HCT116 (cell line): ENCODE measurements around the gene PLPP2. TPM values are rescaled to one million over a fixed set of nuclear protein-coding genes. Genes with fewer than 3 reads are reported as not detected.

Experiments used
- ATAC-seq: fragments of 200-7000 bp; cut with Tn5 transposase; 2 replicates; pipeline ENCODE4 v1.9.1; 2020; ENCODE audit warnings: mild to moderate bottlenecking, moderate library complexity
- BruUV-seq: library from RNA; stranded (reverse); fragments of 400-500 nt; replicated peaks from 2 replicates; lab custom pipeline; 2021; lab: Mats Ljungman, UMichigan
- CTCF ChIA-PET: fragments of 300-600 bp; sonication (Branson Sonifier 250); formaldehyde crosslinking; loops from one replicate; lab custom pipeline; 2021; ENCODE audit warnings: antibody characterized with exemption; lab: Charles Lee
- POLR2A ChIA-PET: fragments of 300-600, 350-600 bp; sonication (Branson Sonifier 250); formaldehyde crosslinking; loops from one replicate; lab custom pipeline; 2021; ENCODE audit warnings: antibody characterized with exemption; lab: Charles Lee
- RAD21 ChIA-PET, 2 experiments: fragments of 300-600 bp; sonication (Branson Sonifier 250); formaldehyde crosslinking; loops; one replicate each; lab custom pipeline; 2023; ENCODE audit warnings: low total read pairs in 2 of 2; ENCODE audit not compliant: uncharacterized antibody in 2 of 2, unreplicated experiment in 2 of 2, low non-redundant PET in 1 of 2; lab: Charles Lee
- DNase-seq: peaks from one replicate; pipeline ENCODE4 v3.0.0-alpha.2; 2010; ENCODE audit warnings: low read depth, low spot score
- H2AFZ ChIP-seq: fragments of 200-600 bp; shearing (Covaris generic), sonication (generic); 2 replicates; pipeline ENCODE4 v1.6.1; 2017; ENCODE audit warnings: low read depth, mixed run types, mixed read lengths, antibody characterized with exemption, low read length; ENCODE audit not compliant: poor library complexity, severe bottlenecking
- H3K27ac ChIP-seq: 2 replicates; pipeline ENCODE4 v1.5.1; 2012; ENCODE audit warnings: low read depth, low read length
- H3K27me3 ChIP-seq: fragments of 200-600 bp; sonication (generic); 2 replicates; pipeline ENCODE4 v1.6.1; 2016; ENCODE audit warnings: mixed run types, low read length, mixed read lengths; ENCODE audit not compliant: insufficient read depth
- H3K36me3 ChIP-seq, 2 experiments: fragments of 200-500 bp in 1 of 2; fragments of 200-600 bp in 1 of 2; sonication (Bioruptor generic) in 1 of 2; sonication (generic) in 1 of 2; 2 replicates each; pipeline versions ENCODE4 v1.5.1 to v1.6.1; 2014 to 2016; ENCODE audit warnings: low read length in 2 of 2, inconsistent platforms in 1 of 2, mixed read lengths in 1 of 2, mixed run types in 1 of 2; ENCODE audit not compliant: insufficient read depth in 2 of 2, control insufficient read depth in 1 of 2
- H3K4me1 ChIP-seq, 2 experiments: fragments of 200-600 bp in 1 of 2; sonication (generic) in 1 of 2; 2 replicates each; pipeline versions ENCODE4 v1.5.1 to v1.6.1; 2012 to 2017; ENCODE audit warnings: low read length in 2 of 2, inconsistent platforms in 1 of 2, mild to moderate bottlenecking in 1 of 2, mixed read lengths in 1 of 2, mixed run types in 1 of 2, moderate library complexity in 1 of 2; ENCODE audit not compliant: insufficient read depth in 2 of 2, control insufficient read depth in 1 of 2
- H3K4me2 ChIP-seq: fragments of 200-600 bp; sonication (generic); 2 replicates; pipeline ENCODE4 v1.6.1; 2017; ENCODE audit warnings: mixed run types, low read length, mixed read lengths
- H3K4me3 ChIP-seq, 2 experiments: fragments of 200-600 bp in 1 of 2; sonication (generic) in 1 of 2; replicated peaks in 1 of 2; 2 replicates each; pipeline ENCODE4 v1.5.1; 2011 to 2016; ENCODE audit warnings: low read length in 2 of 2, control low read depth in 1 of 2, low read depth in 1 of 2, mild to moderate bottlenecking in 1 of 2, mixed read lengths in 1 of 2, mixed run types in 1 of 2
- H3K79me2 ChIP-seq: fragments of 200-600 bp; sonication (generic); 2 replicates; pipeline ENCODE4 v1.6.1; 2017; ENCODE audit warnings: mild to moderate bottlenecking, mixed run types, low read length, moderate library complexity, mixed read lengths; ENCODE audit not compliant: insufficient read depth
- H3K9ac ChIP-seq: fragments of 200-600 bp; sonication (generic); 2 replicates; pipeline ENCODE4 v1.6.1; 2016; ENCODE audit warnings: low read length, mixed read lengths
- H3K9me2 ChIP-seq: fragments of 200-600 bp; sonication (generic), shearing (Covaris generic); 2 replicates; pipeline ENCODE4 v1.6.1; 2017; ENCODE audit warnings: mixed run types, mild to moderate bottlenecking, moderate library complexity; ENCODE audit not compliant: insufficient read depth
- H3K9me3 ChIP-seq, 2 experiments: fragments of 200-500 bp in 1 of 2; fragments of 200-600 bp in 1 of 2; sonication (Bioruptor generic) in 1 of 2; sonication (generic) in 1 of 2; 2 replicates each; pipeline ENCODE4 v1.6.1; 2014 to 2017; ENCODE audit warnings: low read length in 2 of 2, mixed read lengths in 2 of 2, inconsistent platforms in 1 of 2, low read depth in 1 of 2, mild to moderate bottlenecking in 1 of 2, mixed run types in 1 of 2, moderate library complexity in 1 of 2; ENCODE audit not compliant: control insufficient read depth in 1 of 2, insufficient read depth in 1 of 2
- H4K20me1 ChIP-seq: fragments of 200-600 bp; sonication (generic), shearing (Covaris generic); 2 replicates; pipeline ENCODE4 v1.6.1; 2017; ENCODE audit warnings: mixed run types, mild to moderate bottlenecking, moderate library complexity; ENCODE audit not compliant: insufficient read depth
- CBX3 ChIP-seq: IDR thresholded peaks from 2 replicates; pipeline ENCODE4 v1.6.1; 2012; ENCODE audit warnings: low read depth
- CEBPB ChIP-seq: IDR thresholded peaks from 2 replicates; pipeline ENCODE4 v1.6.1; 2012; ENCODE audit warnings: low read depth
- EGR1 ChIP-seq: IDR thresholded peaks from 2 replicates; pipeline ENCODE4 v1.6.1; 2012; ENCODE audit warnings: low read depth
- EZH2phosphoT487 ChIP-seq: fragments of 200-600 bp; IDR thresholded peaks from 2 replicates; pipeline ENCODE4 v1.6.1; 2018; ENCODE audit warnings: antibody characterized with exemption, borderline replicate concordance
- FOSL1 ChIP-seq: IDR thresholded peaks from 2 replicates; pipeline ENCODE4 v1.6.1; 2012; ENCODE audit warnings: low read depth
- POLR2A ChIP-seq: IDR thresholded peaks from 2 replicates; pipeline ENCODE4 v1.7.0; 2011; ENCODE audit warnings: borderline replicate concordance; ENCODE audit not compliant: insufficient read depth, insufficient read length; ENCODE audit errors: extremely low read depth
- POLR2AphosphoS5 ChIP-seq: IDR thresholded peaks from 2 replicates; pipeline ENCODE4 v1.6.1; 2011; ENCODE audit warnings: mild to moderate bottlenecking, low read depth, low read length, moderate library complexity
- RAD21 ChIP-seq: IDR thresholded peaks from 2 replicates; pipeline ENCODE4 v1.6.1; 2012; ENCODE audit warnings: low read depth, mild to moderate bottlenecking
- SRF ChIP-seq: IDR thresholded peaks from 2 replicates; pipeline ENCODE4 v1.6.1; 2012; ENCODE audit warnings: low read depth
- YY1 ChIP-seq: IDR thresholded peaks from 2 replicates; pipeline ENCODE4 v1.6.1; 2011; ENCODE audit warnings: low read length, low read depth, moderate library complexity, mild to moderate bottlenecking; ENCODE audit not compliant: insufficient replicate concordance; ENCODE audit errors: extremely low read depth
- ZNF274 ChIP-seq: fragments of 200-500 bp; sonication (Bioruptor generic); IDR thresholded peaks from 2 replicates; pipeline ENCODE4 v1.6.1; 2014; ENCODE audit warnings: mild to moderate bottlenecking, low read depth, low read length, inconsistent platforms
- intact Hi-C: fragments of 100-400 bp; cut with micrococcal nuclease; formaldehyde crosslinking; loops from 2 replicates; pipeline ENCODE4 v1.10.0; 2022
- total RNA-seq: library from RNA; stranded (reverse); gene quantifications from one replicate; pipeline ENCODE4 v1.2.1, GENCODE V29; 2021; ENCODE audit not compliant: unreplicated experiment
- TF ChIP-seq, protein P1 (sequence below), 3 experiments: fragments of 200-600 bp in 1 of 3; sonication (generic) in 1 of 3; IDR thresholded peaks in 2 of 3; conservative IDR thresholded peaks in 1 of 3; 2 replicates each; pipeline ENCODE4 v1.5.1; 2012 to 2017; ENCODE audit warnings: low read depth in 2 of 3, low read length in 2 of 3, antibody characterized with exemption in 1 of 3, borderline replicate concordance in 1 of 3, control low read depth in 1 of 3, mild to moderate bottlenecking in 1 of 3, mixed read lengths in 1 of 3, mixed run types in 1 of 3, moderate library complexity in 1 of 3; ENCODE audit not compliant: insufficient read depth in 1 of 3
- TF ChIP-seq, protein P2 (sequence below): IDR thresholded peaks from 2 replicates; pipeline ENCODE4 v1.6.1; 2012
- TF ChIP-seq, protein P3 (sequence below): IDR thresholded peaks from 2 replicates; pipeline ENCODE4 v1.6.1; 2012
- TF ChIP-seq, protein P4 (sequence below): IDR thresholded peaks from 2 replicates; pipeline ENCODE4 v1.6.1; 2012; ENCODE audit warnings: low read depth
- TF ChIP-seq, protein P5 (sequence below): IDR thresholded peaks from 2 replicates; pipeline ENCODE4 v1.6.1; 2011; ENCODE audit warnings: mild to moderate bottlenecking, low read length, moderate library complexity; ENCODE audit not compliant: insufficient replicate concordance; ENCODE audit errors: extremely low read depth

Gene PLPP2
- total RNA-seq, 1 experiment from 2014 or later, result 128 TPM

DNA sequence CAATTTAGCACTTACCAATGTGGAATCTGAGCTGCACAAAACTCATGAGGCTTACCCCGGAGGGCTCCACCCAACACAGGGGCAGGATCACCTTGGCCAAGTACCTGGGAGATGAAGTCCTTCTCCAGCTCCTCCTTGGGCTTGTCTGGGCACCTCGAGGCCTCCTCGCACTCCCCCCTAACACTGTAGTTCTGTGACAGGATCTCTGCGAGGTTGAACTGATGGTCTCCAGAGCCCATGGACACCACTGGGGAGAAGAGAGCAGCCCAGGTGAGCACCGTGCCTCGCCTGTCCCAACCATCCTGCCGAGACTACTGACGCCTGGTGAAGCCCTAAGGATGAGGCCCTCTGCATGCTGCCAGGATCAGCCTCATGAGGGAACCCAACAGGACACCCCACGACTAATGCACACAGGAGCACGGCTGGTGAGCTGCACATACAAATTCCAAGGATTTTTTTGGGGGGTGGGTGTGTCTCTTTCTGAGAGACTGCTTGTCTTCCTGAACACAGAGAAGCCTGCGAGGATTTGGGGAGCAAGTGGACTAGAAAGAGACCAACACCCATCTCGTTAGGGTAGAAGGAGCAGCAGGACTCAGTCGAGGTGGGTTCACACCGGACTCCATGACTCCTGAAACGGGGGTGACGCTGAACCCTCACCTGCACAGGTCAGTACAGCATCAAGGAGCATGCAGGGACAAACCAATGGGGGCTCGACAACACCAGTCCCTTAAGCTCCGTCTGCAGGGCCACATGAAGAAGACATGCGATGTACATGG lies 43.3 kb upstream of the PLPP2 start:
- ATAC-seq, result no peak
- no TSS peak for BruUV-seq
- CTCF ChIA-PET, result no interaction called here

More for the DNA sequence above, 43.3 kb upstream of the PLPP2 start:
- Histone ChIP-seq H3K9me2 (no peaks in the 10 kb centered on the region), H4K20me1 (no peaks in the 10 kb centered on the region), H3K4me2 (no peak overlapping the region), H2AFZ (no peak overlapping the region), H3K27ac (no peak overlapping the region)
- TF ChIP-seq RAD21 (no peak), CEBPB (no peak), EZH2phosphoT487 (no peak), CBX3 (no peak), EGR1 (no peak), POLR2AphosphoS5 (no peak), FOSL1 (no peak), SRF (no peak), YY1 (no peak), ZNF274 (no peak), POLR2A (no peak)
- TF ChIP-seq, protein P1, sequence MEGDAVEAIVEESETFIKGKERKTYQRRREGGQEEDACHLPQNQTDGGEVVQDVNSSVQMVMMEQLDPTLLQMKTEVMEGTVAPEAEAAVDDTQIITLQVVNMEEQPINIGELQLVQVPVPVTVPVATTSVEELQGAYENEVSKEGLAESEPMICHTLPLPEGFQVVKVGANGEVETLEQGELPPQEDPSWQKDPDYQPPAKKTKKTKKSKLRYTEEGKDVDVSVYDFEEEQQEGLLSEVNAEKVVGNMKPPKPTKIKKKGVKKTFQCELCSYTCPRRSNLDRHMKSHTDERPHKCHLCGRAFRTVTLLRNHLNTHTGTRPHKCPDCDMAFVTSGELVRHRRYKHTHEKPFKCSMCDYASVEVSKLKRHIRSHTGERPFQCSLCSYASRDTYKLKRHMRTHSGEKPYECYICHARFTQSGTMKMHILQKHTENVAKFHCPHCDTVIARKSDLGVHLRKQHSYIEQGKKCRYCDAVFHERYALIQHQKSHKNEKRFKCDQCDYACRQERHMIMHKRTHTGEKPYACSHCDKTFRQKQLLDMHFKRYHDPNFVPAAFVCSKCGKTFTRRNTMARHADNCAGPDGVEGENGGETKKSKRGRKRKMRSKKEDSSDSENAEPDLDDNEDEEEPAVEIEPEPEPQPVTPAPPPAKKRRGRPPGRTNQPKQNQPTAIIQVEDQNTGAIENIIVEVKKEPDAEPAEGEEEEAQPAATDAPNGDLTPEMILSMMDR (IDR thresholded peaks at IDR 0.05 in 2 of 3, conservative IDR thresholded peaks at IDR 0.05 in 1 of 3; ENCODE audit: borderline replicate concordance in 1 of 3, insufficient read depth in 1 of 3, low read depth in 2 of 3, low read length in 2 of 3), result no peak
- TF ChIP-seq, protein P2, sequence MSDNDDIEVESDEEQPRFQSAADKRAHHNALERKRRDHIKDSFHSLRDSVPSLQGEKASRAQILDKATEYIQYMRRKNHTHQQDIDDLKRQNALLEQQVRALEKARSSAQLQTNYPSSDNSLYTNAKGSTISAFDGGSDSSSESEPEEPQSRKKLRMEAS, result no peak
- TF ChIP-seq, protein P3, sequence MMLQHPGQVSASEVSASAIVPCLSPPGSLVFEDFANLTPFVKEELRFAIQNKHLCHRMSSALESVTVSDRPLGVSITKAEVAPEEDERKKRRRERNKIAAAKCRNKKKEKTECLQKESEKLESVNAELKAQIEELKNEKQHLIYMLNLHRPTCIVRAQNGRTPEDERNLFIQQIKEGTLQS, result no peak
- TF ChIP-seq, protein P4, sequence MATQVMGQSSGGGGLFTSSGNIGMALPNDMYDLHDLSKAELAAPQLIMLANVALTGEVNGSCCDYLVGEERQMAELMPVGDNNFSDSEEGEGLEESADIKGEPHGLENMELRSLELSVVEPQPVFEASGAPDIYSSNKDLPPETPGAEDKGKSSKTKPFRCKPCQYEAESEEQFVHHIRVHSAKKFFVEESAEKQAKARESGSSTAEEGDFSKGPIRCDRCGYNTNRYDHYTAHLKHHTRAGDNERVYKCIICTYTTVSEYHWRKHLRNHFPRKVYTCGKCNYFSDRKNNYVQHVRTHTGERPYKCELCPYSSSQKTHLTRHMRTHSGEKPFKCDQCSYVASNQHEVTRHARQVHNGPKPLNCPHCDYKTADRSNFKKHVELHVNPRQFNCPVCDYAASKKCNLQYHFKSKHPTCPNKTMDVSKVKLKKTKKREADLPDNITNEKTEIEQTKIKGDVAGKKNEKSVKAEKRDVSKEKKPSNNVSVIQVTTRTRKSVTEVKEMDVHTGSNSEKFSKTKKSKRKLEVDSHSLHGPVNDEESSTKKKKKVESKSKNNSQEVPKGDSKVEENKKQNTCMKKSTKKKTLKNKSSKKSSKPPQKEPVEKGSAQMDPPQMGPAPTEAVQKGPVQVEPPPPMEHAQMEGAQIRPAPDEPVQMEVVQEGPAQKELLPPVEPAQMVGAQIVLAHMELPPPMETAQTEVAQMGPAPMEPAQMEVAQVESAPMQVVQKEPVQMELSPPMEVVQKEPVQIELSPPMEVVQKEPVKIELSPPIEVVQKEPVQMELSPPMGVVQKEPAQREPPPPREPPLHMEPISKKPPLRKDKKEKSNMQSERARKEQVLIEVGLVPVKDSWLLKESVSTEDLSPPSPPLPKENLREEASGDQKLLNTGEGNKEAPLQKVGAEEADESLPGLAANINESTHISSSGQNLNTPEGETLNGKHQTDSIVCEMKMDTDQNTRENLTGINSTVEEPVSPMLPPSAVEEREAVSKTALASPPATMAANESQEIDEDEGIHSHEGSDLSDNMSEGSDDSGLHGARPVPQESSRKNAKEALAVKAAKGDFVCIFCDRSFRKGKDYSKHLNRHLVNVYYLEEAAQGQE, result no peak
- TF ChIP-seq, protein P5, sequence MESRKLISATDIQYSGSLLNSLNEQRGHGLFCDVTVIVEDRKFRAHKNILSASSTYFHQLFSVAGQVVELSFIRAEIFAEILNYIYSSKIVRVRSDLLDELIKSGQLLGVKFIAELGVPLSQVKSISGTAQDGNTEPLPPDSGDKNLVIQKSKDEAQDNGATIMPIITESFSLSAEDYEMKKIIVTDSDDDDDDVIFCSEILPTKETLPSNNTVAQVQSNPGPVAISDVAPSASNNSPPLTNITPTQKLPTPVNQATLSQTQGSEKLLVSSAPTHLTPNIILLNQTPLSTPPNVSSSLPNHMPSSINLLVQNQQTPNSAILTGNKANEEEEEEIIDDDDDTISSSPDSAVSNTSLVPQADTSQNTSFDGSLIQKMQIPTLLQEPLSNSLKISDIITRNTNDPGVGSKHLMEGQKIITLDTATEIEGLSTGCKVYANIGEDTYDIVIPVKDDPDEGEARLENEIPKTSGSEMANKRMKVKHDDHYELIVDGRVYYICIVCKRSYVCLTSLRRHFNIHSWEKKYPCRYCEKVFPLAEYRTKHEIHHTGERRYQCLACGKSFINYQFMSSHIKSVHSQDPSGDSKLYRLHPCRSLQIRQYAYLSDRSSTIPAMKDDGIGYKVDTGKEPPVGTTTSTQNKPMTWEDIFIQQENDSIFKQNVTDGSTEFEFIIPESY, result no peak
- TF ChIP-seq, all 23 proteins: peak for 0
- H3K4me3 ChIP-seq, result no peak overlapping the region
- H3K9me3 ChIP-seq, result peaks cover 0 to 12% of the 10 kb centered on the region in 2 experiments; a peak in 2 of 4 replicates
- ChIA-PET RAD21 (no interaction called here), POLR2A (interaction anchor here (0.6 kb wide), 1 partner anchor 181 kb away, joined by 4 read pairs; no protein-coding TSS in a partner anchor)
- H3K27me3 ChIP-seq, result no peaks in the 10 kb centered on the region
- H3K9ac ChIP-seq, result no peak overlapping the region
- H3K79me2 ChIP-seq, result peaks cover 69% of the 10 kb centered on the region
- intact Hi-C loops, result no loop called here
- DNase-seq, result no peak
- no peaks in the 10 kb centered on the region for H3K4me1 ChIP-seq
- peaks cover 8 to 32% of the 10 kb centered on the region in 2 experiments for H3K36me3 ChIP-seq
